ENCODE data around the gene NOL12.

GRCh38 chr22:37640591-37641560 is 45.3 kb upstream of the NOL12 start:
- TF ChIP-seq CTCF (IDR thresholded peaks at IDR 0.05) (no peak), ZFX (IDR thresholded peaks at IDR 0.05; ENCODE audit: borderline replicate concordance) (no peak)

Data from 22Rv1 (cell line).